ENCODE measurements around the gene TBX10.
A peak's percentile ranks its signal among the peaks of the same experiment; 100 is the strongest.
"Not testable (repeated sequence)": the region's sequence is repeated elsewhere in the genome, so short reads cannot be mapped to it uniquely, and the experiment has no call there.

TBX10 gene

GRCh38 chr11:67632175-67632981, 7.2 kb downstream of the TBX10 start:
- no peak for DNase-seq (ENCODE audit: low read depth in 2 of 2, low spot score in 1 of 2)

- DNase-seq (ENCODE audit: low read depth in 2 of 2, low spot score in 1 of 2): no peak
These were observed 7.7 kb downstream of the TBX10 start for GRCh38 chr11:67631853-67632174.

- DNase-seq (ENCODE audit: low read depth in 2 of 2, low spot score in 1 of 2): no peak
These were observed 8.2 kb downstream of the TBX10 start for GRCh38 chr11:67631411-67631810.

GRCh38 chr11:67630943-67631331, 8.6 kb downstream of the TBX10 start:
- DNase-seq (ENCODE audit: low read depth in 2 of 2, low spot score in 1 of 2): no peak

- DNase-seq (ENCODE audit: low read depth in 2 of 2, low spot score in 1 of 2): peak; percentile 90 to 91
These were observed 9.2 kb downstream of the TBX10 start for GRCh38 chr11:67630228-67630942.

- DNase-seq (ENCODE audit: low read depth in 2 of 2, low spot score in 1 of 2): peak; percentile 72 to 74
These were observed 10.0 kb downstream of the TBX10 start, which contains the start of gene NUDT8 for GRCh38 chr11:67629386-67630227. TSS of gene NUDT8 (minus strand) at chr11:67629937. CDS start at chr11:67629911, 26 bp downstream.

- DNase-seq (ENCODE audit: low read depth in 2 of 2, low spot score in 1 of 2): no peak
These were observed 10.7 kb downstream of the TBX10 start for GRCh38 chr11:67628710-67629385.

- DNase-seq (ENCODE audit: low read depth in 2 of 2, low spot score in 1 of 2): no peak
These were observed 11.5 kb downstream of the TBX10 start for GRCh38 chr11:67627812-67628624.

GRCh38 chr11:67627441-67627811, 12.1 kb downstream of the TBX10 start:
- DNase-seq (ENCODE audit: low read depth in 2 of 2, low spot score in 1 of 2): no peak

GRCh38 chr11:67626970-67627369, 12.6 kb downstream of the TBX10 start:
- DNase-seq (ENCODE audit: low read depth in 2 of 2, low spot score in 1 of 2): no peak

- DNase-seq (ENCODE audit: low read depth in 2 of 2, low spot score in 1 of 2): not testable (repeated sequence)
These were observed 13.3 kb downstream of the TBX10 start for GRCh38 chr11:67626131-67626833.

GRCh38 chr11:67623795-67624194, 15.8 kb downstream of the TBX10 start:
- not testable (repeated sequence) for DNase-seq (ENCODE audit: low read depth in 2 of 2, low spot score in 1 of 2)

GRCh38 chr11:67622905-67623304, 16.7 kb downstream of the TBX10 start:
- not testable (repeated sequence) for DNase-seq (ENCODE audit: low read depth in 2 of 2, low spot score in 1 of 2)

- DNase-seq (ENCODE audit: low read depth in 2 of 2, low spot score in 1 of 2): not testable (repeated sequence)
These were observed 17.6 kb downstream of the TBX10 start for GRCh38 chr11:67621928-67622327.

GRCh38 chr11:67620621-67621020, 18.9 kb downstream of the TBX10 start:
- DNase-seq (ENCODE audit: low read depth in 2 of 2, low spot score in 1 of 2): not testable (repeated sequence)

GRCh38 chr11:67619683-67620618, 19.6 kb downstream of the TBX10 start:
- not testable (repeated sequence) for DNase-seq (ENCODE audit: low read depth in 2 of 2, low spot score in 1 of 2)

- DNase-seq (ENCODE audit: low read depth in 2 of 2, low spot score in 1 of 2): not testable (repeated sequence)
These were observed 20.5 kb downstream of the TBX10 start for GRCh38 chr11:67618901-67619659.
